ENCODE measurements around the gene SLC35E3. TPM values are rescaled to one million over a fixed set of nuclear protein-coding genes. Genes with fewer than 3 reads are reported as not detected.

The SLC35E3 gene
- total and polyA plus RNA-seq, 2 of the 13 experiments (the other 11 are each of a cell fraction or from before 2014, with no cell fraction given) = 13.0 to 22.1 TPM

GRCh38 chr12:68745904-68746571, at the start of gene SLC35E3 (continued):
- TF ChIP-seq AHDC1 (CRISPR knock-in tag; IDR thresholded peaks at IDR 0.05; ENCODE audit: borderline replicate concordance) (no peak), DMTF1 (CRISPR knock-in tag; IDR thresholded peaks at IDR 0.05) (no peak), TFDP1 (CRISPR knock-in tag; IDR thresholded peaks at IDR 0.05; ENCODE audit: borderline replicate concordance) (peak; percentile 57; the same call in 1 of the 2 replicates), KDM4B (CRISPR knock-in tag; IDR thresholded peaks at IDR 0.05) (no peak), FOXP1 (IDR thresholded peaks at IDR 0.05) (no peak), FOXP1 (CRISPR knock-in tag; IDR thresholded peaks at IDR 0.05) (no peak), AHR (CRISPR knock-in tag; IDR thresholded peaks at IDR 0.05) (no peak), ZNF225 (CRISPR knock-in tag; IDR thresholded peaks at IDR 0.05) (peak; percentile 89), MTF2 (CRISPR knock-in tag; IDR thresholded peaks at IDR 0.05; ENCODE audit: borderline replicate concordance) (no peak), NR2F1 (CRISPR knock-in tag; IDR thresholded peaks at IDR 0.05) (no peak), ZNF496 (CRISPR knock-in tag; IDR thresholded peaks at IDR 0.05; ENCODE audit: insufficient replicate concordance) (no peak), ZNF563 (CRISPR knock-in tag; IDR thresholded peaks at IDR 0.05) (peak; percentile 58; the same call in 1 of the 2 replicates), ZBTB38 (CRISPR knock-in tag; IDR thresholded peaks at IDR 0.05) (peak; percentile 91), ZNF564 (CRISPR knock-in tag; IDR thresholded peaks at IDR 0.05) (peak; percentile 56; the same call in 1 of the 2 replicates), SP2 (CRISPR knock-in tag; IDR thresholded peaks at IDR 0.05) (no peak), ZNF362 (CRISPR knock-in tag; IDR thresholded peaks at IDR 0.05; ENCODE audit: borderline replicate concordance) (no peak), ZNF253 (CRISPR knock-in tag; IDR thresholded peaks at IDR 0.05; ENCODE audit: borderline replicate concordance) (no peak), RFXANK (CRISPR knock-in tag; IDR thresholded peaks at IDR 0.05) (0 out of 2 replicates have a peak, but pooled peaks have one; percentile 35), REL (CRISPR knock-in tag; conservative IDR thresholded peaks at IDR 0.05) (no peak), ZNF766 (CRISPR knock-in tag; IDR thresholded peaks at IDR 0.05; ENCODE audit: borderline replicate concordance) (no peak), KLF11 (CRISPR knock-in tag; IDR thresholded peaks at IDR 0.05) (peak; percentile 7; the same call in 1 of the 2 replicates)

Measured in HepG2 (cell line).